Body of pancreas (tissue), 4 donors: ENCODE measurements around the gene KAT2A. TPM values are rescaled to one million over a fixed set of nuclear protein-coding genes. Genes with fewer than 3 reads are reported as not detected.

Source experiments
- ATAC-seq: fragments of 150-250 bp; one replicate; pipeline ENCODE4 v1.9.1; 2016
- DNase-seq, 4 donors: peaks; one replicate each; pipeline ENCODE4 v3.0.0-alpha.2; 2019
- H3K27ac ChIP-seq, 4 donors: fragments of 200-600 bp; sonication (generic); 1 replicate in 3 of 4; 2 replicates in 1 of 4; pipeline versions ENCODE4 v1.5.1 to v1.6.1; 2016 to 2019; ENCODE audit warnings: mild to moderate bottlenecking in 1 of 4, mixed read lengths in 1 of 4, moderate library complexity in 1 of 4
- H3K27me3 ChIP-seq, 2 donors: fragments of 200-600 bp; sonication (generic); one replicate each; pipeline ENCODE4 v1.6.0; 2016; ENCODE audit warnings: mild to moderate bottlenecking in 1 of 2
- H3K36me3 ChIP-seq, 2 donors: fragments of 200-600 bp; sonication (generic); replicated peaks in 1 of 2; 2 replicates each; pipeline ENCODE4 v1.5.1; 2016; ENCODE audit warnings: low read depth in 2 of 2; ENCODE audit not compliant: insufficient read depth in 1 of 2
- H3K4me1 ChIP-seq: fragments of 200-600 bp; sonication (generic); one replicate; pipeline ENCODE4 v1.6.0; 2016
- H3K4me3 ChIP-seq, 2 donors: fragments of 200-600 bp; sonication (generic); 1 replicate in 1 of 2; 2 replicates in 1 of 2; pipeline ENCODE4 v1.5.1; 2016 to 2019
- H3K9me3 ChIP-seq, 3 donors: fragments of 200-600 bp; sonication (generic); 1 replicate in 2 of 3; 2 replicates in 1 of 3; pipeline ENCODE4 v1.5.1; 2016
- CTCF ChIP-seq, 7 experiments: fragments of 450-650 bp in 4 of 7; fragments of 200-600 bp in 3 of 7; sonication (generic) in 3 of 7; IDR thresholded peaks; one replicate each; pipeline ENCODE4 v1.5.1; 2016 to 2019; ENCODE audit warnings: antibody characterized with exemption in 7 of 7
- POLR2A ChIP-seq, 3 donors: fragments of 450-650 bp; IDR thresholded peaks; one replicate each; pipeline ENCODE4 v1.6.1; 2016; ENCODE audit warnings: antibody characterized with exemption in 3 of 3, mild to moderate bottlenecking in 2 of 3
- WGBS, 2 donors: methylation state at CpG; one replicate each; pipeline ENCODE4 v1.1.5; 2017; 5-methylcytosine and 5-hydroxymethylcytosine counted together
- intact Hi-C: fragments of 100-400 bp; cut with DNase I; formaldehyde crosslinking; loops from one replicate; pipeline ENCODE4 v1.15.1; 2023
- total RNA-seq, 2 donors: library from RNA; depleted of rRNA; stranded (reverse); fragments of >200 nt; gene quantifications; one replicate each; pipeline ENCODE4 v1.1.0, GENCODE V29; 2016

The KAT2A gene
- total RNA-seq, 2 donors from 2014 or later, result 50.6 to 58.7 TPM

DNA sequence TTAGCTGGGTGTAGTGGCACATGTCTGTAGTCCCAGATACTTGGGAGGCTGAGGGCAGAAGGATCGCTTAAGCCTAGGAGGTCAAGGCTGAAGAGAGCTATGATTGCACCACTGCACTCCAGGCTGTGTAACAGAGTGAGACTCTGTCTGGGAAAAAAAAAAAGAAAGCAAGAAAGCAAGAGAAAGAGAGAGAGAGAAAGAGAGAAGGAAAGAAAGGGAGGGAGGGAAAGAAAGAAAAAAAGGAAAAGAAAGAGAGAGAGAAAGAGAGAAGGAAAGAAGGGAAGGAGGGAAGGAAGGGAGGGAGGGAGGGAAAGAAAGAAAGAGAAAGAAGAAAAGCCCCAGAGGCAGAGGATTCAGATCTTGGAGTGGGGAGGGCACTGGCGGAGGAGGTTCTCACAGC, 15.2 kb downstream of the KAT2A start:
- ATAC-seq, result no peak
- Histone ChIP-seq H3K4me1 (peaks cover 7% of the 10 kb centered on the region), H3K9me3 (no peaks in the 10 kb centered on the region), H3K27ac (no peak overlapping the region), H3K4me3 (no peak overlapping the region), H3K36me3 (no peaks in the 10 kb centered on the region), H3K27me3 (no peaks in the 10 kb centered on the region)
- WGBS, 2 donors, result 89 to 97% methylated on average over 2 of the region's 2 CpGs
- TF ChIP-seq CTCF (IDR thresholded peaks at IDR 0.05), result no peak
- no peak for TF ChIP-seq POLR2A (IDR thresholded peaks at IDR 0.05)
- intact Hi-C loops, result no loop called here
- DNase-seq, result no peak

GRCh38 chr17:42104264-42104663, 16.9 kb downstream of the KAT2A start:
- Histone ChIP-seq H3K9me3 (no peaks in the 10 kb centered on the region), H3K27ac (no peak overlapping the region), H3K27me3 (no peaks in the 10 kb centered on the region), H3K36me3 (no peaks in the 10 kb centered on the region), H3K4me3 (no peak overlapping the region), H3K4me1 (peaks cover 4% of the 10 kb centered on the region)
- ATAC-seq (no peak), DNase-seq (no peak)
- 68 to 72% methylated on average over 3 of the region's 3 CpGs for WGBS, 2 donors
- no peak for TF ChIP-seq POLR2A (IDR thresholded peaks at IDR 0.05)
- no peak for TF ChIP-seq CTCF (IDR thresholded peaks at IDR 0.05)
- intact Hi-C loops, result no loop called here

DNA sequence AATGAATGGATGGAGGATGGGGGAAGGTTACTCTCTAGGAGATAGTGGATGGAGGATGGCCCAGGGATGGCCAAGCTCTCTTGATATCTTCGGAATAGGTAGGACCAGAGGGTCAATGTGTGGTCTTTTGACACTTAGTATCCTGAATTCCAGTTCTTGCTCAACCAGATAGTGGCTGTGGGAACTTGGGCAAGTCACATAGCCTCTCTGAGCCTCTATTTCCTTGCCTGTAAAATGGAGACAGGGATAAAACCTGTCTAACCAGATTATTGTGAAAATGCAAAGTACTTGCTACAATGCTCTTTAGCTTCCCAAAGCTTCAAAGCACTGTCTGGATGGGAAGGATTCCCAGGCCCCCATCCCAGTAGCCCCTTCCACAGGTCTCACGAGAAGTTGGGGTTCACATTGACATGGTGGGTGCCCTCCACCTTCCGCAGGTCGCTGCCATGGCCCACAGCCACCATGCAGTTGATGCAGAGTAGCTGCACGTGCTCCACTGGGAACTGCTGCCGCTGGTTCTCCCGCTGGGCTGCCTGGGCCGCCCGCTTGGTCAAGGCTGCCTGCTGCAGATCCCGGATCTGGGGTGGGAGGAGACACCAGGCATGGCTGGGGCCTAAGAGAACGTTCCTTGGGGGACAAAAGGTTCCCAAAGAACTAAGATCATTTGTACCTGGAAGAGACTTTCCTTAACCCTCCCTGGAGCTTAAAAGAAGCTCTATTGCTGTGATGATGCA, 17.8 kb downstream of the KAT2A start:
- WGBS, 2 donors, result 77 to 86% methylated on average over 6 to 11 of the region's 11 CpGs

DNA sequence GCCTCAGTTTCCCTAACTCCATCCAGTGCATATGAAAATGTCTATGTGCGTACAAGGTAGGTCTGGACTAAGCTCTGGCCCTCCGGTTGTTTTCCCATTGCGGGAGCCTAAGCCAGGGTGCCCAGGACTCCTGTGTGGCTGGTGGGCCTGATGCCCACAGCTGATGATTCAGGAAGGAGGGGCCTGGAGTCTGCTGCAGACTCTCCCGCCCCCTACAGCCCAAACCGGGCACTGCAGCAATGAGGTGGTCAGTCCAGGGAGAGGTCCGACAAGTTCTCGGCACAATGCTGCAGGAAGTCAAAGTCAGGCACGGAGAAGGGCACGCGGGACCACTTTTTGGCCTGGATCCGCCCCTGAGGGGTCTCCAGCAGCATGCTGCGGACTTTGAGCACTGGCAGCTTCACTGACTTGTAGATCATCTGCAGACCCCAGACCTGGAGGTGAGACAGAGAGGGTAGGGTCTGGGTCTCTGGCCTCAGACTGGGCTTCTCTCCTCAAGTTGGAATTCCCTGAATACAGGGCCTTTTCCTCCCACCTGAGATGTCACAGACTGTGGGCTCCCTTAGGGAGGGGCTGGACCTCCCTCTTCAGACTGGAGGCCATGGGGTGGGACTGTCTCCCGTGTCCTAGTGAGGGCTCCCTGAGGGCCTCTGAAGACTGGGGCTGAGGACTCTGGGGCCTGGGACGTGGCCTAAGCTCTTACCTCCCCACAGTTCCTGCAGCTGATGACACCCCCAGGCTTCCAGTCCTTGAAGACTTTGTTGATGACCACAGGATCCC, 19.5 kb downstream of the KAT2A start:
- peak; percentile 63 for ATAC-seq
- Histone ChIP-seq H3K27me3 (no peaks in the 10 kb centered on the region), H3K27ac (no peak overlapping the region), H3K36me3 (no peaks in the 10 kb centered on the region), H3K4me1 (peaks cover 11% of the 10 kb centered on the region), H3K9me3 (no peaks in the 10 kb centered on the region), H3K4me3 (no peak overlapping the region)
- DNase-seq, result peak; percentile 75 to 83 (median 76)
- intact Hi-C loops, result no loop called here
- TF ChIP-seq CTCF (IDR thresholded peaks at IDR 0.05) (peak; percentile 41 to 71 (median 62)), POLR2A (IDR thresholded peaks at IDR 0.05) (no peak)
- WGBS, 2 donors, result 40 to 94% methylated on average over 3 to 14 of the region's 14 CpGs

More for the DNA sequence above, 17.8 kb downstream of the KAT2A start:
- Histone ChIP-seq H3K36me3 (no peaks in the 10 kb centered on the region), H3K27me3 (no peaks in the 10 kb centered on the region), H3K4me3 (no peak overlapping the region), H3K27ac (no peak overlapping the region), H3K9me3 (no peaks in the 10 kb centered on the region), H3K4me1 (peaks cover 4% of the 10 kb centered on the region)
- no peak for DNase-seq
- TF ChIP-seq POLR2A (IDR thresholded peaks at IDR 0.05) (no peak), CTCF (IDR thresholded peaks at IDR 0.05) (no peak)
- no peak for ATAC-seq
- intact Hi-C loops, result no loop called here
